Activated T-helper 1 cell treated with Interleukin-2 at 50 U/mL for 16 hours (primary cell): ENCODE measurements around the gene TRAP1.

Experiments
- DNase-seq: peaks from one replicate; pipeline ENCODE4 v3.0.0-alpha.2; 2020; ENCODE audit warnings: low read depth

TRAP1 gene

GRCh38 chr16:3717235-3718018 lies at the start of gene TRAP1:
TRAP1 (minus strand) TSS chr16:3717524; CDS start chr16:3717508, 16 bp downstream.
- peak; percentile 88 for DNase-seq

GRCh38 chr16:3766177-3766576 lies 48.9 kb upstream of the TRAP1 start:
- DNase-seq: no peak

- DNase-seq: no peak
Observed at GRCh38 chr16:3764409-3764808, 47.1 kb upstream of the TRAP1 start.

GRCh38 chr16:3762107-3762750 lies 44.9 kb upstream of the TRAP1 start:
- no peak for DNase-seq

- DNase-seq: no peak
Observed at GRCh38 chr16:3761375-3762106, 44.2 kb upstream of the TRAP1 start.

GRCh38 chr16:3760518-3760917 lies 43.2 kb upstream of the TRAP1 start:
- DNase-seq: no peak

- no peak for DNase-seq
Observed at GRCh38 chr16:3759736-3760135, 42.4 kb upstream of the TRAP1 start.

GRCh38 chr16:3756113-3756512 lies 38.8 kb upstream of the TRAP1 start:
- no peak for DNase-seq

GRCh38 chr16:3755249-3755648 lies 37.9 kb upstream of the TRAP1 start:
- no peak for DNase-seq

GRCh38 chr16:3754772-3755171 lies 37.4 kb upstream of the TRAP1 start:
- no peak for DNase-seq

- DNase-seq: no peak
Observed at GRCh38 chr16:3754081-3754703, 36.9 kb upstream of the TRAP1 start.

- DNase-seq: no peak
Observed at GRCh38 chr16:3752984-3753383, 35.7 kb upstream of the TRAP1 start.

- no peak for DNase-seq
Observed at GRCh38 chr16:3751878-3752277, 34.6 kb upstream of the TRAP1 start.

- no peak for DNase-seq
Observed at GRCh38 chr16:3748307-3748706, 31.0 kb upstream of the TRAP1 start.

- no peak for DNase-seq
Observed at GRCh38 chr16:3745751-3746355, 28.5 kb upstream of the TRAP1 start.

- no peak for DNase-seq
Observed at GRCh38 chr16:3744018-3744417, 26.7 kb upstream of the TRAP1 start.

- DNase-seq: no peak
Observed at GRCh38 chr16:3740934-3741333, 23.6 kb upstream of the TRAP1 start.

GRCh38 chr16:3740186-3740585 lies 22.9 kb upstream of the TRAP1 start:
- DNase-seq: no peak

- DNase-seq: no peak
Observed at GRCh38 chr16:3739636-3740035, 22.3 kb upstream of the TRAP1 start.

- DNase-seq: no peak
Observed at GRCh38 chr16:3738541-3738940, 21.2 kb upstream of the TRAP1 start.

GRCh38 chr16:3738128-3738527 lies 20.8 kb upstream of the TRAP1 start:
- DNase-seq: no peak

GRCh38 chr16:3737181-3737580 lies 19.9 kb upstream of the TRAP1 start:
- no peak for DNase-seq
